HepG2 (cell line): ENCODE measurements around the gene PLD6. TPM values are rescaled to one million over a fixed set of nuclear protein-coding genes. Genes with fewer than 3 reads are reported as not detected.

ENCODE experiments used
- ATAC-seq: fragments of 200-7000 bp; cut with Tn5 transposase; 3 replicates; pipeline ENCODE4 v1.9.1; 2020; ENCODE audit warnings: mild to moderate bottlenecking, moderate library complexity
- BruUV-seq: library from RNA; stranded (reverse); fragments of 400-500 nt; replicated peaks from 2 replicates; lab custom pipeline; 2021; lab: Mats Ljungman, UMichigan
- CTCF ChIA-PET: fragments of 300-600 bp; formaldehyde crosslinking; extraction: SDS; loops from one replicate; lab custom pipeline; 2021; ENCODE audit warnings: low total read pairs, inconsistent platforms, low intra/inter-chr PET ratio; lab: Yijun Ruan, JAX
- POLR2A ChIA-PET: fragments of 350-600 bp; sonication (Branson Sonifier 250); formaldehyde crosslinking; loops from one replicate; lab custom pipeline; 2020; ENCODE audit warnings: antibody characterized with exemption, inconsistent platforms; lab: Yijun Ruan, JAX
- DNase-seq: peaks from one replicate; pipeline ENCODE4 v3.0.0-alpha.2; 2015; ENCODE audit warnings: low spot score
- FAIRE-seq: peaks from 3 replicates; lab custom pipeline; 2011; peaks lifted over from hg19 to GRCh38; lab: Jason Lieb, UNC
- H2AFZ ChIP-seq: one replicate; pipeline ENCODE4 v1.6.1; 2011; ENCODE audit warnings: low read length, inconsistent platforms
- H3K27ac ChIP-seq: fragments of 300-600 bp; 3 replicates; pipeline ENCODE4 v1.8.0; 2011; ENCODE audit warnings: mixed run types, mild to moderate bottlenecking, mixed read lengths, low read length, inconsistent platforms; ENCODE audit not compliant: insufficient read depth; ENCODE audit errors: extremely low read length
- H3K27me3 ChIP-seq, 2 experiments: fragments of 200-600 bp in 1 of 2; 2 replicates in 1 of 2; 3 replicates in 1 of 2; pipeline versions ENCODE4 v1.6.0 to v1.8.0; 2011; ENCODE audit warnings: low read length in 2 of 2, mild to moderate bottlenecking in 2 of 2, moderate library complexity in 2 of 2, inconsistent platforms in 1 of 2; ENCODE audit not compliant: insufficient read depth in 2 of 2, control insufficient read depth in 1 of 2
- H3K36me3 ChIP-seq, 2 experiments: fragments of 200-600 bp in 1 of 2; replicated peaks in 1 of 2; 2 replicates in 1 of 2; 3 replicates in 1 of 2; pipeline versions ENCODE4 v1.5.1 to v1.8.0; 2011; ENCODE audit warnings: low read length in 2 of 2, inconsistent platforms in 1 of 2; ENCODE audit not compliant: insufficient read depth in 2 of 2, control insufficient read depth in 1 of 2
- H3K4me1 ChIP-seq: 2 replicates; pipeline ENCODE4 v1.5.1; 2012; ENCODE audit warnings: low read length, inconsistent platforms; ENCODE audit not compliant: insufficient read depth
- H3K4me2 ChIP-seq: 2 replicates; pipeline ENCODE4 v1.6.0; 2011; ENCODE audit warnings: low read depth, low read length, inconsistent platforms
- H3K4me3 ChIP-seq, 3 experiments: fragments of 200-600 bp in 1 of 3; sonication (generic), shearing (Covaris generic) in 1 of 3; replicated peaks in 1 of 3; 2 replicates each; pipeline ENCODE4 v1.5.1; 2011 to 2016; ENCODE audit warnings: low read length in 3 of 3, inconsistent platforms in 2 of 3, low read depth in 2 of 3, mild to moderate bottlenecking in 2 of 3, control low read depth in 1 of 3, mixed read lengths in 1 of 3; ENCODE audit not compliant: insufficient read depth in 1 of 3
- H3K79me2 ChIP-seq: one replicate; pipeline ENCODE4 v1.6.1; 2011; ENCODE audit warnings: low read length, inconsistent platforms; ENCODE audit not compliant: insufficient read depth
- H3K9ac ChIP-seq: 2 replicates; pipeline ENCODE4 v1.6.0; 2011; ENCODE audit warnings: mild to moderate bottlenecking, low read depth, low read length, inconsistent platforms; ENCODE audit not compliant: insufficient read depth
- H3K9me3 ChIP-seq: 2 replicates; pipeline ENCODE4 v1.5.1; 2012; ENCODE audit warnings: mild to moderate bottlenecking, low read length
- H4K20me1 ChIP-seq: 2 replicates; pipeline ENCODE4 v1.6.0; 2011; ENCODE audit warnings: inconsistent platforms, mild to moderate bottlenecking, low read length, moderate library complexity; ENCODE audit not compliant: insufficient read depth
- BRD4 ChIP-seq: sonication (generic); formaldehyde crosslinking; IDR thresholded peaks from 2 replicates; pipeline ENCODE4 v1.4.0; 2020; ENCODE audit warnings: missing genetic modification reagents
- HIVEP1 ChIP-seq: sonication (generic); formaldehyde crosslinking; IDR thresholded peaks from 2 replicates; pipeline ENCODE4 v1.4.0; 2020; ENCODE audit warnings: mild to moderate bottlenecking, missing genetic modification reagents
- KAT2B ChIP-seq: fragments of 150-350 bp; IDR thresholded peaks from 2 replicates; pipeline ENCODE4 v1.6.1; 2014; ENCODE audit warnings: low read depth, low read length, borderline replicate concordance
- PHF8 ChIP-seq: sonication (generic); formaldehyde crosslinking; IDR thresholded peaks from 2 replicates; pipeline ENCODE4 v1.5.0; 2020; ENCODE audit warnings: missing genetic modification reagents
- REPIN1 ChIP-seq: sonication (generic); formaldehyde crosslinking; IDR thresholded peaks from 2 replicates; pipeline ENCODE4 v1.8.0; 2022; ENCODE audit warnings: missing genetic modification reagents, low read depth, mild to moderate bottlenecking, borderline replicate concordance
- SIX4 ChIP-seq: sonication (generic); formaldehyde crosslinking; IDR thresholded peaks from 2 replicates; pipeline ENCODE4 v1.4.0; 2020; ENCODE audit warnings: missing genetic modification reagents
- SOX6 ChIP-seq, 2 experiments: fragments of 450-650 bp in 1 of 2; sonication (generic) in 1 of 2; formaldehyde crosslinking in 1 of 2; IDR thresholded peaks; 2 replicates each; pipeline versions ENCODE4 v1.4.0 to v1.6.1; 2017 to 2020; ENCODE audit warnings: antibody characterized with exemption in 1 of 2, mild to moderate bottlenecking in 1 of 2, missing genetic modification reagents in 1 of 2
- YEATS2 ChIP-seq: sonication (generic); formaldehyde crosslinking; IDR thresholded peaks from 2 replicates; pipeline ENCODE4 v1.4.0; 2020; ENCODE audit warnings: missing genetic modification reagents, borderline replicate concordance
- ZBTB38 ChIP-seq: sonication (generic); formaldehyde crosslinking; IDR thresholded peaks from 2 replicates; pipeline ENCODE4 v1.5.1; 2020; ENCODE audit warnings: mild to moderate bottlenecking, missing genetic modification reagents
- ZFY ChIP-seq: sonication (generic); formaldehyde crosslinking; IDR thresholded peaks from 2 replicates; pipeline ENCODE4 v1.4.0; 2020; ENCODE audit warnings: missing genetic modification reagents
- ZNF343 ChIP-seq: sonication (generic); formaldehyde crosslinking; IDR thresholded peaks from 2 replicates; pipeline ENCODE4 v1.4.0; 2020; ENCODE audit warnings: mild to moderate bottlenecking, missing genetic modification reagents
- ZNF382 ChIP-seq: sonication (generic); formaldehyde crosslinking; IDR thresholded peaks from 2 replicates; pipeline ENCODE4 v1.5.0; 2020; ENCODE audit warnings: missing genetic modification reagents, mild to moderate bottlenecking, borderline replicate concordance
- ZNF615 ChIP-seq: sonication (generic); formaldehyde crosslinking; IDR thresholded peaks from 2 replicates; pipeline ENCODE4 v1.5.0; 2020; ENCODE audit warnings: mild to moderate bottlenecking, missing genetic modification reagents, borderline replicate concordance
- ZNF883 ChIP-seq: sonication (generic); formaldehyde crosslinking; IDR thresholded peaks from 2 replicates; pipeline ENCODE4 v1.5.1; 2020; ENCODE audit warnings: mild to moderate bottlenecking, missing genetic modification reagents; ENCODE audit errors: not compliant biosample characterization
- WGBS: methylation state at CpG from one replicate; pipeline ENCODE4 v1.1.6; 2017; ENCODE audit warnings: low lambda C conversion rate; 5-methylcytosine and 5-hydroxymethylcytosine counted together
- in situ Hi-C: cut with HindIII; loops from 2 replicates; pipeline ENCODE4 v1.10.0; 2017; ENCODE audit warnings: low pct_unique_long_range_greater_than_20kb; ENCODE audit not compliant: extremely low pct_ligation_motif_present
- intact Hi-C: fragments of 100-400 bp; cut with micrococcal nuclease; formaldehyde crosslinking; loops from one replicate; pipeline ENCODE4 v1.10.0; 2022; ENCODE audit not compliant: unreplicated experiment
- polyA plus RNA-seq, 8 experiments: library from polyadenylated mRNA; depleted of rRNA in 3 of 8; stranded (reverse) in 7 of 8; unstranded in 1 of 8; fragments of >200 nt; fragmentation: Illumina TruSeq in 4 of 8; extraction: Trizol in 4 of 8; gene quantifications; 2 replicates each; pipeline versions ENCODE4 v1.2.1 to v1.2.3, GENCODE V29; 2011 to 2016; ENCODE audit warnings: low read depth in 4 of 8, missing spikeins in 1 of 8, mixed read lengths in 1 of 8; ENCODE audit not compliant: insufficient read depth in 1 of 8
- total RNA-seq, 5 experiments: library from RNA; depleted of rRNA; stranded (reverse); fragments of >200 nt; fragmentation: Illumina TruSeq; extraction: Trizol; gene quantifications; 2 replicates each; pipeline ENCODE4 v1.2.3, GENCODE V29; 2016; ENCODE audit warnings: low read depth in 1 of 5

The PLD6 gene
- total and polyA plus RNA-seq, 2 of the 13 experiments (the other 11 are each of a cell fraction or from before 2014, with no cell fraction given) = 5.2 to 11.4 TPM

- FAIRE-seq = no peak
- no peak for TF ChIP-seq ZNF615
- TF ChIP-seq ZNF883 (CRISPR knock-in tag) = no peak
- TF ChIP-seq SIX4 (CRISPR knock-in tag) = no peak
- no peak for TF ChIP-seq BRD4 (CRISPR knock-in tag)
- TF ChIP-seq HIVEP1 (CRISPR knock-in tag) = no peak
- no peak for TF ChIP-seq REPIN1
- Histone ChIP-seq H3K4me1 (no peaks in the 10 kb centered on the region), H3K9me3 (no peaks in the 10 kb centered on the region), H3K36me3 (peaks cover 15 to 47% of the 10 kb centered on the region in 2 experiments; a peak in 4 of 5 replicates), H4K20me1 (no peaks in the 10 kb centered on the region), H3K27ac (no peak overlapping the region), H3K9ac (no peak overlapping the region), H3K4me3 (no peak overlapping the region), H2AFZ (no peak overlapping the region), H3K4me2 (no peak overlapping the region), H3K27me3 (no peaks in the 10 kb centered on the region), H3K79me2 (no peaks in the 10 kb centered on the region)
- 97% methylated on average over 15 of the region's 15 CpGs for WGBS
- in situ Hi-C loops = no loop called here
- no peak for ATAC-seq
- intact Hi-C loops = no loop called here
- POLR2A ChIA-PET = no interaction called here
- BruUV-seq = no TSS peak
- CTCF ChIA-PET = no interaction called here
- no peak for DNase-seq
These were observed 24.2 kb downstream of the PLD6 start for GRCh38 chr17:17181666-17182597.

DNA sequence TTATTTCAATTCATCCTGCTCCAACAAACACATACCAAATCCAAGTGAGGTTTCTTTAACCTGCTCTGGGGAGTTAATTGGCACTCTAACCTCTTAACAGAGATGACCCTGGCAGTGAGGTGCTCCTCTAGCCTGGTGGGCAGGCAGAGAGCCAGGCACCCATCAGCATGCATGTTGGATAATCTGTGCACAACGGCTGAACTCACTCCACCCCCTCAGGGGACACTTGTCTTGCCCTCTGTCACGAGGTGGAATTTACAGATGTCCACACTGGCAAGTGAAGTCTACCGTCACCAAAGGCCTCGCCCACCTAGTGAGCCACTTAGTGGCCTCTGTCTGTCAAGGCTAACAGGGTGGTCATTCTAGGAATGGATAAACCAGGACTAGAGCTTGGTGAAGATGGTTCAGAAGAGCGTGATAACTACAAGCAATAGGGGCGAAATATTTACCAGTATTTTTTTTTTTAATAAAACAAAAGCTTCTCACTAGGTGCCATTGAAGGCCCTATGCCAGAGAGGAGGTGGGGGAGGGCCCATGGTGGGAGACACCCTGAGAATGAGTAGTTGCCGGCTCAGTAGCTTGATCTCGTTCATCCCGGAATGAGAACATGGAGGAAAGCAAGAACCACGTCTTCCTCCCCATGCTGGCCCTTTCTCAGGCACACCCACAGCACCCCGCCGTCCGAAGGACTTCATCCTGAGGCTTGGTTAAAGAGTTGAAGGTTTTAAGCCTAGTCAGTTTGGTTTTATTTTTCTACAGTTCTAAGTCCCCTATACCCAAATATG, 25.2 kb downstream of the PLD6 start:
- Histone ChIP-seq H3K79me2 (no peaks in the 10 kb centered on the region), H3K9ac (no peak overlapping the region), H3K4me2 (no peak overlapping the region), H3K9me3 (no peaks in the 10 kb centered on the region), H3K4me1 (no peaks in the 10 kb centered on the region), H2AFZ (no peak overlapping the region), H3K4me3 (no peak overlapping the region), H3K27ac (no peak overlapping the region), H3K36me3 (peaks cover 18 to 57% of the 10 kb centered on the region in 2 experiments; a peak in 4 of 5 replicates), H4K20me1 (no peaks in the 10 kb centered on the region), H3K27me3 (no peaks in the 10 kb centered on the region)
- ATAC-seq (no peak), DNase-seq (no peak), FAIRE-seq (no peak)
- in situ Hi-C loops (no loop called here), intact Hi-C loops (no loop called here)
- WGBS = 95% methylated on average over 11 of the region's 13 CpGs
- ChIA-PET POLR2A (no interaction called here), CTCF (no interaction called here)
- no peak for TF ChIP-seq PHF8 (CRISPR knock-in tag)
- TF ChIP-seq YEATS2 (CRISPR knock-in tag) = no peak
- no peak for TF ChIP-seq KAT2B
- no peak for TF ChIP-seq ZBTB38 (CRISPR knock-in tag)
- no peak for TF ChIP-seq ZNF343 (CRISPR knock-in tag)
- no peak for TF ChIP-seq ZNF382 (CRISPR knock-in tag)
- no peak for TF ChIP-seq ZFY (CRISPR knock-in tag)
- no peak for TF ChIP-seq SOX6 (IDR thresholded peaks at IDR 0.05)
- no peak for TF ChIP-seq SOX6 (CRISPR knock-in tag; IDR thresholded peaks at IDR 0.05)
- BruUV-seq = no TSS peak
